Measurements from ENCODE around the gene AFF3. TPM values are rescaled to one million over a fixed set of nuclear protein-coding genes. Genes with fewer than 3 reads are reported as not detected.

The AFF3 gene
- total and polyA plus RNA-seq, 9 donors: 2.4 to 7.2 (median 3.7) TPM

- WGBS (ENCODE audit: insufficient coverage): 79% methylated on average over 3 of the region's 3 CpGs
- no peaks in the 10 kb centered on the region for H3K4me1 ChIP-seq (ENCODE audit: control insufficient read depth, insufficient read depth, low read length)
- no peaks in the 10 kb centered on the region for H3K9me3 ChIP-seq (replicated peaks; ENCODE audit: control insufficient read depth, low read depth, low read length)
- no peak for DNase-seq
- H3K4me3 ChIP-seq (ENCODE audit: low read length): no peak overlapping the region
- no peak overlapping the region for H3K27ac ChIP-seq (ENCODE audit: low read length)
- H3K27me3 ChIP-seq (ENCODE audit: control insufficient read depth, insufficient read depth, low read length): no peaks in the 10 kb centered on the region
- H3K36me3 ChIP-seq (ENCODE audit: control insufficient read depth, insufficient read depth, low read length): no peaks in the 10 kb centered on the region
These were observed 69.3 kb downstream of the AFF3 start for GRCh38 chr2:100073110-100073509.

GRCh38 chr2:100072503-100072902, 69.9 kb downstream of the AFF3 start:
- no peaks in the 10 kb centered on the region for H3K36me3 ChIP-seq (ENCODE audit: control insufficient read depth, insufficient read depth, low read length)
- no peak overlapping the region for H3K4me3 ChIP-seq (ENCODE audit: low read length)
- WGBS (ENCODE audit: insufficient coverage): 83% methylated on average over 2 of the region's 3 CpGs
- H3K27ac ChIP-seq (ENCODE audit: low read length): no peak overlapping the region
- H3K4me1 ChIP-seq (ENCODE audit: control insufficient read depth, insufficient read depth, low read length): no peaks in the 10 kb centered on the region
- no peaks in the 10 kb centered on the region for H3K9me3 ChIP-seq (replicated peaks; ENCODE audit: control insufficient read depth, low read depth, low read length)
- no peak for DNase-seq
- no peaks in the 10 kb centered on the region for H3K27me3 ChIP-seq (ENCODE audit: control insufficient read depth, insufficient read depth, low read length)

DNA sequence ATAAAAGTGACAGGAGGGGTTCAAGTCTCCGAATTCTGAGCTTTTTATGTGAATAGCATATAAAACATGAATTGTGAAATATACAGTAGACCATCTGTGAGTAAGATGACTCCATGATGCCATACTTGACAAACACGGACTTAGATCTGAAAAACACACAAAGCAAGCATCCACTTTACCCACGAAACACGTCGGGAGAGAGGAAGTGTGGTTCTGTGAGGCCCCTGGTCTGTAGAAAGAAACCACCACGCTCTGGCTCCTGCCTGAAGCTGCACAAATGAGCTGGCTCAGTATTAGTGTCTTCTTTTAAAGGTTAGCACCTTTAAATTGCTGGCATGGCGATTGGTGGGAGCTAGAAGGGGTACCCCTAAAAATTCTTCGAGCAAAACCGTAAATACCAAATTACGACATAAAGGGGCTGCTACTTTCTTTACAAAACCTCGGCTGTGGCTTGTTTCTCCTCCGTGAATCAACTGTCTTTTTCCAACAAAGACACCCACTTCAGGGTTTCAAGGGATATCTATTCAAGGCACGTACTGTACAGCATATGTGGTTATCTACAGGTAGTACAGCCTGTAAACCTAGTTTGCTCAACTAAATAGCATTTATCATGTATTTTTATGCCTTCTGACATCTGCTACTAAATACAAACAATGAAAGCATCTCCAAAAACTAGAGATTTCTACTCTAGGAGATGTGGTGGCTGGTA, 70.9 kb downstream of the AFF3 start:
- no peak overlapping the region for H3K27ac ChIP-seq (ENCODE audit: low read length)
- no peak overlapping the region for H3K4me3 ChIP-seq (ENCODE audit: low read length)
- no peaks in the 10 kb centered on the region for H3K4me1 ChIP-seq (ENCODE audit: control insufficient read depth, insufficient read depth, low read length)
- H3K9me3 ChIP-seq (replicated peaks; ENCODE audit: control insufficient read depth, low read depth, low read length): no peaks in the 10 kb centered on the region
- WGBS (ENCODE audit: insufficient coverage): 88% methylated on average over 5 of the region's 13 CpGs
- DNase-seq: no peak
- H3K36me3 ChIP-seq (ENCODE audit: control insufficient read depth, insufficient read depth, low read length): no peaks in the 10 kb centered on the region
- no peaks in the 10 kb centered on the region for H3K27me3 ChIP-seq (ENCODE audit: control insufficient read depth, insufficient read depth, low read length)

GRCh38 chr2:100070078-100070477, 72.3 kb downstream of the AFF3 start:
- H3K36me3 ChIP-seq (ENCODE audit: control insufficient read depth, insufficient read depth, low read length): no peaks in the 10 kb centered on the region
- H3K27ac ChIP-seq (ENCODE audit: low read length): no peak overlapping the region
- H3K4me1 ChIP-seq (ENCODE audit: control insufficient read depth, insufficient read depth, low read length): no peaks in the 10 kb centered on the region
- WGBS (ENCODE audit: insufficient coverage): no CpG with 5 or more reads among the region's 4 CpGs
- H3K27me3 ChIP-seq (ENCODE audit: control insufficient read depth, insufficient read depth, low read length): no peaks in the 10 kb centered on the region
- DNase-seq: no peak
- H3K9me3 ChIP-seq (replicated peaks; ENCODE audit: control insufficient read depth, low read depth, low read length): no peaks in the 10 kb centered on the region
- no peak overlapping the region for H3K4me3 ChIP-seq (ENCODE audit: low read length)

- Histone ChIP-seq H3K36me3 (ENCODE audit: control insufficient read depth, insufficient read depth, low read length) (no peaks in the 10 kb centered on the region), H3K4me3 (ENCODE audit: low read length) (no peak overlapping the region), H3K4me1 (ENCODE audit: control insufficient read depth, insufficient read depth, low read length) (no peaks in the 10 kb centered on the region), H3K9me3 (replicated peaks; ENCODE audit: control insufficient read depth, low read depth, low read length) (no peaks in the 10 kb centered on the region), H3K27me3 (ENCODE audit: control insufficient read depth, insufficient read depth, low read length) (no peaks in the 10 kb centered on the region), H3K27ac (ENCODE audit: low read length) (no peak overlapping the region)
- WGBS (ENCODE audit: insufficient coverage): 75% methylated on average over 2 of the region's 4 CpGs
- no peak for DNase-seq
These were observed 74.0 kb downstream of the AFF3 start for GRCh38 chr2:100068395-100068794.

- Histone ChIP-seq H3K27me3 (ENCODE audit: control insufficient read depth, insufficient read depth, low read length) (no peaks in the 10 kb centered on the region), H3K4me3 (ENCODE audit: low read length) (no peak overlapping the region), H3K36me3 (ENCODE audit: control insufficient read depth, insufficient read depth, low read length) (no peaks in the 10 kb centered on the region), H3K4me1 (ENCODE audit: control insufficient read depth, insufficient read depth, low read length) (no peaks in the 10 kb centered on the region), H3K27ac (ENCODE audit: low read length) (no peak overlapping the region), H3K9me3 (replicated peaks; ENCODE audit: control insufficient read depth, low read depth, low read length) (no peaks in the 10 kb centered on the region)
- no peak for DNase-seq
- WGBS (ENCODE audit: insufficient coverage): no CpG with 5 or more reads among the region's 6 CpGs
These were observed 74.6 kb downstream of the AFF3 start for GRCh38 chr2:100067784-100068183.

DNA sequence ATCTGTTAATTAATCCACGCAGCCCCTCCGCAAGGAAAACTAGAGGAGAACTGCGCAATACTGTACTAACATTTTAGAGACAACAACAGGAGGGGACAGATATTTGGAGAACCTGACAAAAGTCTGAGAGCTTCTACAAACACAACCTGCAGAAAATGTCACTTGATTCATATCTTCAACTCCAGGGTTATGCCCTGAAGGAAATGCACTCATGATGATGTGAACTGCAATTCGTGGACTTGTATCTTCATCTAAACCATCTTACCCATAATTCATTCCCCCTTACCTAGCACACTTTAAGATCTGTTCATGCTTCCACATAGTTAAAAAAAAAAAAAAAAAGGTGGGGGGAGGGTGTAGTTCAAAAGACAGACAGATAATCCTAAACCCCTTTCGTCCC, 75.5 kb downstream of the AFF3 start:
- H3K27me3 ChIP-seq (ENCODE audit: control insufficient read depth, insufficient read depth, low read length): no peaks in the 10 kb centered on the region
- H3K36me3 ChIP-seq (ENCODE audit: control insufficient read depth, insufficient read depth, low read length): no peaks in the 10 kb centered on the region
- WGBS (ENCODE audit: insufficient coverage): 100% methylated on average over 2 of the region's 5 CpGs
- H3K9me3 ChIP-seq (replicated peaks; ENCODE audit: control insufficient read depth, low read depth, low read length): no peaks in the 10 kb centered on the region
- DNase-seq: no peak
- H3K27ac ChIP-seq (ENCODE audit: low read length): no peak overlapping the region
- no peak overlapping the region for H3K4me3 ChIP-seq (ENCODE audit: low read length)
- no peaks in the 10 kb centered on the region for H3K4me1 ChIP-seq (ENCODE audit: control insufficient read depth, insufficient read depth, low read length)

- Histone ChIP-seq H3K27ac (ENCODE audit: low read length) (no peak overlapping the region), H3K4me1 (ENCODE audit: control insufficient read depth, insufficient read depth, low read length) (no peaks in the 10 kb centered on the region), H3K27me3 (ENCODE audit: control insufficient read depth, insufficient read depth, low read length) (no peaks in the 10 kb centered on the region), H3K9me3 (replicated peaks; ENCODE audit: control insufficient read depth, low read depth, low read length) (no peaks in the 10 kb centered on the region), H3K4me3 (ENCODE audit: low read length) (no peak overlapping the region), H3K36me3 (ENCODE audit: control insufficient read depth, insufficient read depth, low read length) (no peaks in the 10 kb centered on the region)
- no peak for DNase-seq
- no CpG with 5 or more reads among the region's 3 CpGs for WGBS (ENCODE audit: insufficient coverage)
These were observed 76.1 kb downstream of the AFF3 start for GRCh38 chr2:100066246-100066645.

DNA sequence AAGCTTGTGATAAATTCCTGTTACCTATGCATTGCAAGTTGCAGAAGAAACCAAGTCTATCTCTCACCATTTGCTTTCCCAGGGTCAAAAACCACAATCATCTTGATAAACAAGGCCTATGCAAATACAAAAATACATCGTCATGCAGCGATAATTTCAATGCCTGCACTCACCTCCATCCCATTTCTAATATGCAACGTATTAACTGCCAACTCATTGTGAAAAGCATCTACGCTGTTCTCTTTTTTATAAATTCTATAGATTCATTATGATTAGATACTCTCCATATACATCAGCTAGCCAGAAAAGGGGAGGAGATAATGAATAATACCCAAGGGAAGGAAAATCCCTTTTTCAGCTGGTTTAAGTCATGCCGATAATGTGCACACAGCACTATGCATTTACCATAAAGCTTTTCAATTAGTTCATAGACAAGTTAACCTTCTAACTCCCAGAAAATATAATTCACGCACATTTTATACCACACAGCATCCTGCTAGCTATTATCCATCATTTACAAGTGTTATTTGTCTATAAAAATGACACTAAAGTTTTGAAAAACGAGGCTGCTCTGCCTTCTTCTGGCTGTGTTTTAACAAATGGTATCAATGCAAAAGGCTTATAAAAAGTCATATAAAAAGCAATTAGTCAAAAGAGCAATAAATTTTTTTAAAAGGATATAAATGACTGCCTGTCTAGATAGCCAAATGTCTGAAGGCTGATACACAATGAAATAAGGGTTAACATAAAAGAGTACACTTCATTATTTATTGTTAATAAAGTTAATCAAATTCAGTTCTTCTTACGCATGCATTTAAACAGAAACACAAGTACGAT, 77.6 kb downstream of the AFF3 start:
- H3K4me1 ChIP-seq (ENCODE audit: control insufficient read depth, insufficient read depth, low read length): no peaks in the 10 kb centered on the region
- H3K9me3 ChIP-seq (replicated peaks; ENCODE audit: control insufficient read depth, low read depth, low read length): no peaks in the 10 kb centered on the region
- no peaks in the 10 kb centered on the region for H3K36me3 ChIP-seq (ENCODE audit: control insufficient read depth, insufficient read depth, low read length)
- no CpG with 5 or more reads among the region's 9 CpGs for WGBS (ENCODE audit: insufficient coverage)
- no peaks in the 10 kb centered on the region for H3K27me3 ChIP-seq (ENCODE audit: control insufficient read depth, insufficient read depth, low read length)
- no peak for DNase-seq
- H3K4me3 ChIP-seq (ENCODE audit: low read length): no peak overlapping the region
- no peak overlapping the region for H3K27ac ChIP-seq (ENCODE audit: low read length)

- no peak overlapping the region for H3K4me3 ChIP-seq (ENCODE audit: low read length)
- no peaks in the 10 kb centered on the region for H3K4me1 ChIP-seq (ENCODE audit: control insufficient read depth, insufficient read depth, low read length)
- no peak for DNase-seq
- no peak overlapping the region for H3K27ac ChIP-seq (ENCODE audit: low read length)
- no peaks in the 10 kb centered on the region for H3K27me3 ChIP-seq (ENCODE audit: control insufficient read depth, insufficient read depth, low read length)
- no CpG with 5 or more reads among the region's 2 CpGs for WGBS (ENCODE audit: insufficient coverage)
- H3K9me3 ChIP-seq (replicated peaks; ENCODE audit: control insufficient read depth, low read depth, low read length): no peaks in the 10 kb centered on the region
- no peaks in the 10 kb centered on the region for H3K36me3 ChIP-seq (ENCODE audit: control insufficient read depth, insufficient read depth, low read length)
These were observed 78.2 kb downstream of the AFF3 start for GRCh38 chr2:100064165-100064564.

All from muscle of leg (tissue), 11 donors.